HCT116 (cell line): Measurements from ENCODE around the gene ARHGEF6.

Experiments used
- POLR2A ChIP-seq: IDR thresholded peaks from 2 replicates; pipeline ENCODE4 v1.7.0; 2011; ENCODE audit warnings: borderline replicate concordance; ENCODE audit not compliant: insufficient read depth, insufficient read length; ENCODE audit errors: extremely low read depth
- TF ChIP-seq, protein P1 (sequence below), 3 experiments: fragments of 200-600 bp in 1 of 3; sonication (generic) in 1 of 3; IDR thresholded peaks in 2 of 3; conservative IDR thresholded peaks in 1 of 3; 2 replicates each; pipeline ENCODE4 v1.5.1; 2012 to 2017; ENCODE audit warnings: low read depth in 2 of 3, low read length in 2 of 3, antibody characterized with exemption in 1 of 3, borderline replicate concordance in 1 of 3, control low read depth in 1 of 3, mild to moderate bottlenecking in 1 of 3, mixed read lengths in 1 of 3, mixed run types in 1 of 3, moderate library complexity in 1 of 3; ENCODE audit not compliant: insufficient read depth in 1 of 3
- TF ChIP-seq, protein P2 (sequence below): IDR thresholded peaks from 2 replicates; pipeline ENCODE4 v1.6.1; 2012

DNA sequence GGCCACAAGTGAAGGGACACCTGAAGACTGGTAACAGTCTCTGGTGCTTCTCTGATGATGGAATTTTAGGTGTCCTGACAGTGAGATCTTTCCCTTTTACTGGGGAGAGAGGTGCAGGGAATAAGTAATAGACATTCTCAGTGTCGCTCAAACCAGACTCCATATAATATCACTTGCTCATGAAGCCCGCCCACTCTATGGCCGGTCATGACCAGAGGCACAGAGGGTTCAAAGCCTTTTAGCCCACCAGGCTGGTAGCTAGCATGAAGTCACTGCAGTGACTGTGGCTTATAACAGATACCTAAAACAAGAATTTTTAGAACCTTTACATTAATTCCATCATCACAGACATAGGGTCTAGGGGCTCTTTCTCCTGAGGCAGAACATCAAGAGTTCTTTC, 129.9 kb downstream of the ARHGEF6 start:
- TF ChIP-seq, protein P1, sequence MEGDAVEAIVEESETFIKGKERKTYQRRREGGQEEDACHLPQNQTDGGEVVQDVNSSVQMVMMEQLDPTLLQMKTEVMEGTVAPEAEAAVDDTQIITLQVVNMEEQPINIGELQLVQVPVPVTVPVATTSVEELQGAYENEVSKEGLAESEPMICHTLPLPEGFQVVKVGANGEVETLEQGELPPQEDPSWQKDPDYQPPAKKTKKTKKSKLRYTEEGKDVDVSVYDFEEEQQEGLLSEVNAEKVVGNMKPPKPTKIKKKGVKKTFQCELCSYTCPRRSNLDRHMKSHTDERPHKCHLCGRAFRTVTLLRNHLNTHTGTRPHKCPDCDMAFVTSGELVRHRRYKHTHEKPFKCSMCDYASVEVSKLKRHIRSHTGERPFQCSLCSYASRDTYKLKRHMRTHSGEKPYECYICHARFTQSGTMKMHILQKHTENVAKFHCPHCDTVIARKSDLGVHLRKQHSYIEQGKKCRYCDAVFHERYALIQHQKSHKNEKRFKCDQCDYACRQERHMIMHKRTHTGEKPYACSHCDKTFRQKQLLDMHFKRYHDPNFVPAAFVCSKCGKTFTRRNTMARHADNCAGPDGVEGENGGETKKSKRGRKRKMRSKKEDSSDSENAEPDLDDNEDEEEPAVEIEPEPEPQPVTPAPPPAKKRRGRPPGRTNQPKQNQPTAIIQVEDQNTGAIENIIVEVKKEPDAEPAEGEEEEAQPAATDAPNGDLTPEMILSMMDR (IDR thresholded peaks at IDR 0.05 in 2 of 3, conservative IDR thresholded peaks at IDR 0.05 in 1 of 3; ENCODE audit: borderline replicate concordance in 1 of 3, insufficient read depth in 1 of 3, low read depth in 2 of 3, low read length in 2 of 3), result no peak
- TF ChIP-seq POLR2A, result no peak
- TF ChIP-seq, protein P2, sequence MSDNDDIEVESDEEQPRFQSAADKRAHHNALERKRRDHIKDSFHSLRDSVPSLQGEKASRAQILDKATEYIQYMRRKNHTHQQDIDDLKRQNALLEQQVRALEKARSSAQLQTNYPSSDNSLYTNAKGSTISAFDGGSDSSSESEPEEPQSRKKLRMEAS, result no peak
